ENCODE data around the gene KCNG4.
"Not testable (repeated sequence)": the region's sequence is repeated elsewhere in the genome, so short reads cannot be mapped to it uniquely, and the experiment has no call there.

- TF ChIP-seq, protein P1, sequence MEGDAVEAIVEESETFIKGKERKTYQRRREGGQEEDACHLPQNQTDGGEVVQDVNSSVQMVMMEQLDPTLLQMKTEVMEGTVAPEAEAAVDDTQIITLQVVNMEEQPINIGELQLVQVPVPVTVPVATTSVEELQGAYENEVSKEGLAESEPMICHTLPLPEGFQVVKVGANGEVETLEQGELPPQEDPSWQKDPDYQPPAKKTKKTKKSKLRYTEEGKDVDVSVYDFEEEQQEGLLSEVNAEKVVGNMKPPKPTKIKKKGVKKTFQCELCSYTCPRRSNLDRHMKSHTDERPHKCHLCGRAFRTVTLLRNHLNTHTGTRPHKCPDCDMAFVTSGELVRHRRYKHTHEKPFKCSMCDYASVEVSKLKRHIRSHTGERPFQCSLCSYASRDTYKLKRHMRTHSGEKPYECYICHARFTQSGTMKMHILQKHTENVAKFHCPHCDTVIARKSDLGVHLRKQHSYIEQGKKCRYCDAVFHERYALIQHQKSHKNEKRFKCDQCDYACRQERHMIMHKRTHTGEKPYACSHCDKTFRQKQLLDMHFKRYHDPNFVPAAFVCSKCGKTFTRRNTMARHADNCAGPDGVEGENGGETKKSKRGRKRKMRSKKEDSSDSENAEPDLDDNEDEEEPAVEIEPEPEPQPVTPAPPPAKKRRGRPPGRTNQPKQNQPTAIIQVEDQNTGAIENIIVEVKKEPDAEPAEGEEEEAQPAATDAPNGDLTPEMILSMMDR (conservative IDR thresholded peaks at IDR 0.05; ENCODE audit: low read depth, low read length) = not testable (repeated sequence)
- not testable (repeated sequence) for TF ChIP-seq EZH2 (IDR thresholded peaks at IDR 0.05; ENCODE audit: borderline replicate concordance, low read depth, low read length, poor library complexity, severe bottlenecking)
These were observed 34.7 kb downstream of the KCNG4 start for GRCh38 chr16:84205123-84205522.
